NCI-H510A (cell line): Measurements from ENCODE around the gene ELMO2.

Source experiments
- DNase-seq: peaks from one replicate; lab custom pipeline; 2025; lab: John Stamatoyannopoulos, UW

ELMO2 gene

GRCh38 chr20:46406200-46406985, at the start of gene ELMO2:
Gene ELMO2, minus strand, starts transcription at chr20:46406615. Its CDS starts 12,133 bp downstream, at chr20:46394482.
- DNase-seq, result peak; percentile 97

GRCh38 chr20:46455729-46456128, 49.3 kb upstream of the ELMO2 start:
- no peak for DNase-seq

GRCh38 chr20:46446851-46447250, 40.4 kb upstream of the ELMO2 start:
- no peak for DNase-seq

GRCh38 chr20:46439837-46440236, 33.4 kb upstream of the ELMO2 start:
- DNase-seq, result no peak

- peak; percentile 15 for DNase-seq
Observed at GRCh38 chr20:46438156-46438750, 31.8 kb upstream of the ELMO2 start.

GRCh38 chr20:46435146-46435545, 28.7 kb upstream of the ELMO2 start:
- DNase-seq, result no peak

GRCh38 chr20:46434597-46434996, 28.2 kb upstream of the ELMO2 start:
- no peak for DNase-seq

- DNase-seq, result no peak
Observed at GRCh38 chr20:46433051-46433450, 26.6 kb upstream of the ELMO2 start.

- DNase-seq, result no peak
Observed at GRCh38 chr20:46430921-46431712, 24.7 kb upstream of the ELMO2 start.

- no peak for DNase-seq
Observed at GRCh38 chr20:46427384-46427783, 21.0 kb upstream of the ELMO2 start.

GRCh38 chr20:46423882-46424482, 17.6 kb upstream of the ELMO2 start:
- DNase-seq, result no peak

GRCh38 chr20:46423342-46423741, 16.9 kb upstream of the ELMO2 start:
- DNase-seq, result no peak

GRCh38 chr20:46420878-46421277, 14.5 kb upstream of the ELMO2 start:
- no peak for DNase-seq

- no peak for DNase-seq
Observed at GRCh38 chr20:46419882-46420281, 13.5 kb upstream of the ELMO2 start.

GRCh38 chr20:46416839-46417238, 10.4 kb upstream of the ELMO2 start:
- DNase-seq, result no peak

GRCh38 chr20:46416421-46416820, 10.0 kb upstream of the ELMO2 start:
- no peak for DNase-seq

- no peak for DNase-seq
Observed at GRCh38 chr20:46415773-46416172, 9.4 kb upstream of the ELMO2 start.

GRCh38 chr20:46414608-46415007, 8.2 kb upstream of the ELMO2 start:
- no peak for DNase-seq

- DNase-seq, result no peak
Observed at GRCh38 chr20:46411637-46412036, 5.2 kb upstream of the ELMO2 start.

- DNase-seq, result no peak
Observed at GRCh38 chr20:46408281-46408731, 1.9 kb upstream of the ELMO2 start.

- DNase-seq, result no peak
Observed at GRCh38 chr20:46407671-46407996, 1.2 kb upstream of the ELMO2 start.

GRCh38 chr20:46406986-46407670, 713 bp upstream of the ELMO2 start:
- peak; percentile 63 for DNase-seq
